WERI-Rb-1 (cell line): ENCODE measurements around the gene SULT2B1.

Experiments used
- DNase-seq: peaks from one replicate; pipeline ENCODE4 v3.0.0-alpha.2; 2020
- H3K27ac ChIP-seq: fragments of 250-450 bp; sonication (Bioruptor Pico); 2 replicates; pipeline ENCODE4 v1.5.1; 2020; ENCODE audit warnings: mild to moderate bottlenecking, moderate library complexity
- H3K27me3 ChIP-seq: fragments of 250-450 bp; sonication (Bioruptor Pico); 2 replicates; pipeline ENCODE4 v1.5.1; 2021; ENCODE audit warnings: mild to moderate bottlenecking, low read depth, moderate library complexity; ENCODE audit not compliant: insufficient read depth, severe bottlenecking
- H3K36me3 ChIP-seq: fragments of 250-450 bp; sonication (Bioruptor Pico); 2 replicates; pipeline ENCODE4 v1.5.1; 2020; ENCODE audit warnings: mild to moderate bottlenecking, moderate library complexity
- H3K4me3 ChIP-seq: 2 replicates; pipeline ENCODE4 v1.5.1; 2011; ENCODE audit warnings: low read depth, mild to moderate bottlenecking, control low read depth, low read length
- H3K9me3 ChIP-seq: fragments of 250-450 bp; sonication (Bioruptor Pico); 2 replicates; pipeline ENCODE4 v1.5.1; 2021; ENCODE audit warnings: mild to moderate bottlenecking, moderate library complexity; ENCODE audit not compliant: severe bottlenecking
- TF ChIP-seq, protein P1 (sequence below): IDR thresholded peaks from 2 replicates; pipeline ENCODE4 v1.5.1; 2011; ENCODE audit warnings: low read depth, mild to moderate bottlenecking, control low read depth, inconsistent platforms, low read length

The SULT2B1 gene

DNA sequence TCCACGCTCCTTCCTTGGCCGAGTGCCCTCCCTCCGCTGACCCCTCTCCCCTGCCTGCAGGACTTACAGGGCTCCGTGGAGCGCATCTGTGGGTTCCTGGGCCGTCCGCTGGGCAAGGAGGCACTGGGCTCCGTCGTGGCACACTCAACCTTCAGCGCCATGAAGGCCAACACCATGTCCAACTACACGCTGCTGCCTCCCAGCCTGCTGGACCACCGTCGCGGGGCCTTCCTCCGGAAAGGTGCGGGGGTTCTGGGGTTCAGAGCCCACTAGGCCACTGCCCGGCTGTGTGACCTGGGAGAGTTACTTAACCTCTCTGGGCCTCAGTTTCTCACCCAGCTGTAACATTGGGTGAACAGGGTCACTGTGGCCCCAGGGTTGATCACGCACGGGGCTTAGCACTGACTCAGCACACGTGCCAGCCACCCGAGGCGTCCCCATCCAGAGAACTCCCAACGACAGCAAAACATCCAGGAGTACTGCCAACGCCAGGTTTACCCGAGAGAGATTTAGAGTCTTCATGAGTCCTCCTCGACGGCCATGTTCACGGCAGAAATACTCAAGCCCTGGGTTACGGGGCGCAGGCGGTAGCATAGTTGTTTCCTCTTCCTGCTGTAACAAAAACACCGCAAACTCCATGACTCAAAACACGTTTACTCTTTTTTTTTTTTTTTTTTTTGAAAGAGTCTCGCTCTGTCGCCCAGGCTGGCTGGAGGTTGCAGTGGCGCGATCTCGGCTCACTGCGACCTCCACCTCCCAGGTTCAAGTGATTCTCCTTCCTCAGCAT lies 44.9 kb downstream of the SULT2B1 start:
- Histone ChIP-seq H3K36me3 (no peaks in the 10 kb centered on the region), H3K4me3 (no peak overlapping the region), H3K9me3 (no peaks in the 10 kb centered on the region), H3K27me3 (no peaks in the 10 kb centered on the region), H3K27ac (no peak overlapping the region)
- TF ChIP-seq, protein P1, sequence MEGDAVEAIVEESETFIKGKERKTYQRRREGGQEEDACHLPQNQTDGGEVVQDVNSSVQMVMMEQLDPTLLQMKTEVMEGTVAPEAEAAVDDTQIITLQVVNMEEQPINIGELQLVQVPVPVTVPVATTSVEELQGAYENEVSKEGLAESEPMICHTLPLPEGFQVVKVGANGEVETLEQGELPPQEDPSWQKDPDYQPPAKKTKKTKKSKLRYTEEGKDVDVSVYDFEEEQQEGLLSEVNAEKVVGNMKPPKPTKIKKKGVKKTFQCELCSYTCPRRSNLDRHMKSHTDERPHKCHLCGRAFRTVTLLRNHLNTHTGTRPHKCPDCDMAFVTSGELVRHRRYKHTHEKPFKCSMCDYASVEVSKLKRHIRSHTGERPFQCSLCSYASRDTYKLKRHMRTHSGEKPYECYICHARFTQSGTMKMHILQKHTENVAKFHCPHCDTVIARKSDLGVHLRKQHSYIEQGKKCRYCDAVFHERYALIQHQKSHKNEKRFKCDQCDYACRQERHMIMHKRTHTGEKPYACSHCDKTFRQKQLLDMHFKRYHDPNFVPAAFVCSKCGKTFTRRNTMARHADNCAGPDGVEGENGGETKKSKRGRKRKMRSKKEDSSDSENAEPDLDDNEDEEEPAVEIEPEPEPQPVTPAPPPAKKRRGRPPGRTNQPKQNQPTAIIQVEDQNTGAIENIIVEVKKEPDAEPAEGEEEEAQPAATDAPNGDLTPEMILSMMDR, result no peak
- no peak for DNase-seq

DNA sequence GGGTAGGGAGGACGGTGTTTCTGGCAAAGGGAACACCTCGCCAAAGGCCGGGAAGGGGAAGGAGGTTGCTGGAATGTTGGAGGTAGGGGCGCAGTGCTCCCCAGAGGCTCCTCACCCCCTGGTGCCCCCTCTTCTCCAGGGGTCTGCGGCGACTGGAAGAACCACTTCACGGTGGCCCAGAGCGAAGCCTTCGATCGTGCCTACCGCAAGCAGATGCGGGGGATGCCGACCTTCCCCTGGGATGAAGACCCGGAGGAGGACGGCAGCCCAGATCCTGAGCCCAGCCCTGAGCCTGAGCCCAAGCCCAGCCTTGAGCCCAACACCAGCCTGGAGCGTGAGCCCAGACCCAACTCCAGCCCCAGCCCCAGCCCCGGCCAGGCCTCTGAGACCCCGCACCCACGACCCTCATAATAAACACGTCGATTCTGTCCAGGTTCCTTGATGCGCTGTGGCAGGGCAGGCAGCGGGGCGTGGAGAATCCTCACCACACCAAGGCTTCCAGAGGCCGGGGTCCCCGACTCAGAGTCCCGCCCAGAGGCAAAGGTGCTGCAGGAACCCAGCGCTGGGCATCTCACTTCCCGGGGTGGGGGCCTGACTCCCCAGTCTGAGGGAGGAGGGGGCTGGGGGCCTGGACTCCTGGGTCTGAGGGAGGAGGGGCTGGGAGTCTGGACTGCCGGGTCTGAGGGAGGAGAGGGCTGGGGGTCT lies 47.2 kb downstream of the SULT2B1 start:
- H3K27me3 ChIP-seq, result no peaks in the 10 kb centered on the region
- DNase-seq, result no peak
- no peak overlapping the region for H3K27ac ChIP-seq
- TF ChIP-seq, protein P1, result no peak
- H3K36me3 ChIP-seq, result no peaks in the 10 kb centered on the region
- H3K4me3 ChIP-seq, result no peak overlapping the region
- no peaks in the 10 kb centered on the region for H3K9me3 ChIP-seq

DNA sequence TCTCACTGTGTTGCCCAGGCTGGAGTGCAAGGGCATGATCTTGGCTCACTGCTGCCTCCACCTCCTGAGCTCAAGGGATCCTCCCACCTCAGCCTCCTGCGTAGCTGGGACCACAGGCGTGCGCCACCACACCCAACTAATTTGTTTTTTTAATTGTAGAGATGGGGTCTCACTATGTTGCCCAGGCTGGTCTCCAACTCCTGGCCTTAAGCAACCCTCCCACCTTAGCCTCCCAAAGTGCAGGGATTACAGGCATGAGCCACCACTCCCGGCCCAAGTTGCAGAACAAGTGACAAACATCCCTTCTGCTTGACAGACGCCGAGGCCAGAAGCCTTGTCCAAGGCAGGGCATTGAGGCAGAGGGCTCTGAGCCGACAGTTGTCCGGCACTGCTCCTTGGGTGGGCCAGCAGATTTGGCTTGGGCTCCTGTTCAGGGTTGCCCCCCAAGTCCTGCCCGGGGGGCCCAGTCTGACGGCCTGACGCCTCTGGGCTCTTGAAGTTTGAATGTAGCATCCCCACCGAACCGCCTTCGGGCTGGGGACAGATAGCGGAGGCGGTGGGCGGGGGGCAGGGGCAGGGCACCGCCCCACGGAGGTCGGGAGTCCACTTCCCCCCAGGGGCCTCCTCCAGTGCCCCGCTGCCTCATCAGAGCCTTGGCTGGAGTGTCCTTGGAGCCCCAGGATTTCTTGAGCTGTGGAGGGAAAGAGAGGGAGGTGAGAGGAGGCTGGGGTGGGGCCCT lies 48.9 kb downstream of the SULT2B1 start:
- Histone ChIP-seq H3K4me3 (no peak overlapping the region), H3K9me3 (no peaks in the 10 kb centered on the region), H3K36me3 (no peaks in the 10 kb centered on the region), H3K27ac (no peak overlapping the region), H3K27me3 (no peaks in the 10 kb centered on the region)
- DNase-seq, result no peak
- TF ChIP-seq, protein P1, result no peak

DNA sequence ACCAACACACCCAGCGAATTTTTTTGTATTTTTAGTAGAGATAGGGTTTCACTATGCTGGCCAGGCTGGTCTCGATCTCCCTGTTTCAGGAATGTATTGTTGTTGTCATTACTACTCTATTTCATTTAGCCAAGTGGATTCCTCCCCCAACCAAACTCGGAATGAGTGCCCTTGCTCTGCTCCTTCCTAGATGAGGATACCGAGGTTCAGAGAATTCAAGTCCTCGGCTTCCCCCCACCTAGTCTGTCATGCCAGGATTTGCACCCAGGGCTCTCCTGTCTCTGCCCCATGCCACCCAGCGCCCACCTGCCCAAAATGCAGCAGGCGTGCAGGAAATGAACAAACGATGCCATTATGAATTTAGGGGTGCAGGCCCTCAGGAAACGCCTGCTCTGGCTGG lies 51.0 kb downstream of the SULT2B1 start:
- H3K4me3 ChIP-seq, result no peak overlapping the region
- H3K36me3 ChIP-seq, result no peaks in the 10 kb centered on the region
- no peaks in the 10 kb centered on the region for H3K27me3 ChIP-seq
- no peak overlapping the region for H3K27ac ChIP-seq
- no peak for DNase-seq
- TF ChIP-seq, protein P1, result no peak
- no peaks in the 10 kb centered on the region for H3K9me3 ChIP-seq

DNA sequence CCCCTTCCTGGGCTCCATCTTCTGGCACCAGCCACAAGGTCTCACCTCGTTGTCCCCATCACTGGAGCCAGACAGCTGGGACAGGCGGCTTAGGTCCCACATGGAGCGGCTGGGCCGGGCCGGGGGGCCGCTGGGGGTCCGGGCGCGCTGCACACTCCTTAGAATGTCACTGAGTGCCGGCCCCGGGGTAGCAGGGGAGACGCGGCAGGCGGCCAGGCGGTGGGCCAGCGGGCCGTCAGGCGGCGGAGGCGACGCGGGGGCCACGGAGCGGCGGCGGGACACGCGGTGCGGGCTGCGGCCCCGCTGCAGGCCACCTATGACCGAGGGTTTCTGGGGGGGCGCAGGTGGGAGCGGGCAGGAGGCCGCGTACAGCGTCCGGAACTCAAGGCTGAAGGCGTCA lies 51.5 kb downstream of the SULT2B1 start:
- no peak overlapping the region for H3K4me3 ChIP-seq
- no peaks in the 10 kb centered on the region for H3K27me3 ChIP-seq
- H3K9me3 ChIP-seq, result no peaks in the 10 kb centered on the region
- DNase-seq, result no peak
- H3K27ac ChIP-seq, result no peak overlapping the region
- no peaks in the 10 kb centered on the region for H3K36me3 ChIP-seq
- TF ChIP-seq, protein P1, result no peak
